Measurements from ENCODE around the gene CCDC12.
"Not testable (repeated sequence)": the region's sequence is repeated elsewhere in the genome, so short reads cannot be mapped to it uniquely, and the experiment has no call there.

Gene CCDC12

DNA sequence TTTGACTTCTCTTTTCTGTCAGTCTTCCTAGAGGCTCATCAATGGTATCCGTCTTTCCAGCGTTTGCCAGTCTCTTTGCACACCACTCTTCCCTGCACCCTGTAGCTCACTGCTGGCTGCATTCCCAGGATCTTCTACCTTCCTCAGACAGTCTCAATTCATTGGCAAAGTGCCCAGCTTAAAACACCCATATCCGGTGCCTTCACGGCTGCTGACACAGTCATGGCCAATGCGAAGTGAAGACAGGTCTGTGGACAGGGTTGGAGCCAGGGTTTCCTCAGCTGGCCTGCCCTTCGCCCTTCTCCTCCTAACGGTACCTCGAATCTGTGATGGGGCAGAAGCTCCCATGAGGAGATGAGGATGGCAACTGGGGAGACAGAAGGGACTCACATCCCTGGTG is 62.9 kb downstream of the CCDC12 start:
- CTCF ChIA-PET: interaction anchor here (0.6 to 0.7 kb wide), 3 partner anchors 13 to 818 kb away, joined by 6 to 10 read pairs (median 7); no protein-coding TSS in a partner anchor
- no peak for DNase-seq (ENCODE audit: extremely low spot score)
- POLR2A ChIA-PET: no interaction called here
- no peak for TF ChIP-seq ELF4 (IDR thresholded peaks at IDR 0.05)
- no peak for TF ChIP-seq BHLHE40 (IDR thresholded peaks at IDR 0.05; ENCODE audit: borderline replicate concordance)
- TF ChIP-seq FOXM1 (IDR thresholded peaks at IDR 0.05; ENCODE audit: borderline replicate concordance): no peak
- TF ChIP-seq, protein P1, sequence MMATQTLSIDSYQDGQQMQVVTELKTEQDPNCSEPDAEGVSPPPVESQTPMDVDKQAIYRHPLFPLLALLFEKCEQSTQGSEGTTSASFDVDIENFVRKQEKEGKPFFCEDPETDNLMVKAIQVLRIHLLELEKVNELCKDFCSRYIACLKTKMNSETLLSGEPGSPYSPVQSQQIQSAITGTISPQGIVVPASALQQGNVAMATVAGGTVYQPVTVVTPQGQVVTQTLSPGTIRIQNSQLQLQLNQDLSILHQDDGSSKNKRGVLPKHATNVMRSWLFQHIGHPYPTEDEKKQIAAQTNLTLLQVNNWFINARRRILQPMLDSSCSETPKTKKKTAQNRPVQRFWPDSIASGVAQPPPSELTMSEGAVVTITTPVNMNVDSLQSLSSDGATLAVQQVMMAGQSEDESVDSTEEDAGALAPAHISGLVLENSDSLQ (IDR thresholded peaks at IDR 0.05): no peak
- TF ChIP-seq SUZ12 (IDR thresholded peaks at IDR 0.05): no peak
- TF ChIP-seq LEF1 (IDR thresholded peaks at IDR 0.05; ENCODE audit: borderline replicate concordance): no peak
- no peak for TF ChIP-seq SP1 (IDR thresholded peaks at IDR 0.05)
- TF ChIP-seq HDGF (IDR thresholded peaks at IDR 0.05; ENCODE audit: borderline replicate concordance): no peak
- TF ChIP-seq L3MBTL2 (conservative IDR thresholded peaks at IDR 0.05): no peak
- TF ChIP-seq TARDBP (IDR thresholded peaks at IDR 0.05): no peak
- no peak for TF ChIP-seq ZNF384 (IDR thresholded peaks at IDR 0.05)
- TF ChIP-seq NFRKB (IDR thresholded peaks at IDR 0.05): no peak
- no peak for TF ChIP-seq FOXA1 (IDR thresholded peaks at IDR 0.05)

DNA sequence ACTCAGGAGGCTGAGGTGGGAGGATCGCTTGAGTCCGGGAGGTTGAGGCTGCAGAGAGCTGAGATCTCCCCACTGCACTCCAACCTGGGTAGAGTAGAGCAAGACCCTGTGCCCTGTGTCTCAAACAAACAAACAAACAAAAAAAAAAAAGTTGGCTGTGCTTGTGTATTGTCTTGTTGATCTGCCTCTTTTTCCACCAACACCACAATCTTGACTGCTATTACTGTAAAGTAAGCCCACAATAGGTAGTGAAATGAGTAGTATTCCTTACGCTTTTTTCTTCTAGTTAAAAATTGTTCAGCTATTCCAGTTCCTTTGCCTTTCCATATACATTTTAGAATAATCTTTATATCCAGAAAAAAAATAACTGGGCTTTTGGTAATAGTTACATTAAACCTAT is 63.6 kb downstream of the CCDC12 start:
- ChIA-PET CTCF (interaction anchor here (0.6 to 0.7 kb wide), 3 partner anchors 13 to 819 kb away, joined by 6 to 10 read pairs (median 7); no protein-coding TSS in a partner anchor), POLR2A (no interaction called here)
- TF ChIP-seq HDGF (IDR thresholded peaks at IDR 0.05; ENCODE audit: borderline replicate concordance): no peak
- no peak for TF ChIP-seq ZNF384 (IDR thresholded peaks at IDR 0.05)
- no peak for TF ChIP-seq ELF4 (IDR thresholded peaks at IDR 0.05)
- TF ChIP-seq LEF1 (IDR thresholded peaks at IDR 0.05; ENCODE audit: borderline replicate concordance): no peak
- TF ChIP-seq TARDBP (IDR thresholded peaks at IDR 0.05): no peak
- TF ChIP-seq FOXA1 (IDR thresholded peaks at IDR 0.05): no peak
- no peak for TF ChIP-seq BHLHE40 (IDR thresholded peaks at IDR 0.05; ENCODE audit: borderline replicate concordance)
- TF ChIP-seq SP1 (IDR thresholded peaks at IDR 0.05): no peak
- no peak for TF ChIP-seq L3MBTL2 (conservative IDR thresholded peaks at IDR 0.05)
- DNase-seq (ENCODE audit: extremely low spot score): no peak

DNA sequence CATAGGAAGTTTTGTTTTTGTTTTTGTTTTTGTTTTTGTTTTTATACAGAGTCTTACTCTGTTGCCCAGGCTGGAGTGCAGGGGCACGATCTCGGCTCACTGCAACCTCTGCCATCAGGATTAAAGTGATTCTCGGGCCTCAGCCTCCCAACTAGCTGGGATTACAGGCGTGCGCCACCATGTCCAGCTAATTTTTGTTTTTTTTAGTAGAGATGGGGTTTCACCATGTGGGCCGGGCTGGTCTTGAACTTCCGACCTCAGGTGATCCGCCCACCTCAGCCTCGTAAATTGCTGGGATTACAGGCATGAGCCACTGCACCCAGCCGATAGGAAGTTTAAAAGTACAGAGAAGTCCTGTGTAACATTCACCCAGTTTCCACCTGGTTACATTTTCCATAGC is 65.6 kb downstream of the CCDC12 start:
- POLR2A ChIA-PET; DNase-seq (ENCODE audit: extremely low spot score); CTCF ChIA-PET: not testable (repeated sequence)

DNA sequence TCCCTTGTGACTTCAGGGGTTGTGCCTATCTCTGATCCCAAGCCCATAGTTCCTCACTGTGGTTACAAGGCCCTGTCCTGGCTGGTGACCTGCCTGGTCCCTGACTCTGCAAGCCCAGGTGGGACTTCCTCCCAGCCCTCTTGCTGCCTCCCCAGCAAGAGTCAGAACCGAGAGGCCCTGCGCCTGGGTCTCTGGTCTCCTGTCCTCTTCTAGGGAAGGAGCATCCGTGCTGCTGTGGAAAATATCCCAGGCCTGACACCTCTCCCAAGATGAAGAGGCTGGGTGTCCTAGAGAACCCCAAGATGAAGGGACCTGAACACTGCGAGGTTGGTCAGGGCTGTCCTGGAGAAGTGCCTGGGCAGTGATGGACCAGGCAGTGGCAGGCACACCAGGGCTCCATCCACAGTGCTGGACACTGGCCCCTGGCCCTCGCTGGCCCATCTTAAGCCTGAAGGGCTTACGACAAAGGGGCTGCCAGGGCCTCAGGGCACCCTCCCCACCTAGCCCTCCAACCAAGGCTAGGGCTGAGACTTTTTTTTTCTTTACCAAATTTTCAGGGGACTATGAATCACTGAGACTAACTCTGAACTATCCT is 66.3 kb downstream of the CCDC12 start:
- no peak for TF ChIP-seq SUZ12 (IDR thresholded peaks at IDR 0.05)
- TF ChIP-seq, protein P1 (IDR thresholded peaks at IDR 0.05): no peak
- no peak for TF ChIP-seq L3MBTL2 (conservative IDR thresholded peaks at IDR 0.05)
- TF ChIP-seq TARDBP (IDR thresholded peaks at IDR 0.05): no peak
- no peak for TF ChIP-seq ZNF384 (IDR thresholded peaks at IDR 0.05)
- TF ChIP-seq NFRKB (IDR thresholded peaks at IDR 0.05): no peak
- TF ChIP-seq FOXK2 (IDR thresholded peaks at IDR 0.05): no peak
- no peak for TF ChIP-seq FOXM1 (IDR thresholded peaks at IDR 0.05; ENCODE audit: borderline replicate concordance)
- no peak for TF ChIP-seq FOXA1 (IDR thresholded peaks at IDR 0.05)
- no peak for TF ChIP-seq LEF1 (IDR thresholded peaks at IDR 0.05; ENCODE audit: borderline replicate concordance)
- TF ChIP-seq CTBP1 (IDR thresholded peaks at IDR 0.05; ENCODE audit: borderline replicate concordance): no peak
- TF ChIP-seq ELF4 (IDR thresholded peaks at IDR 0.05): no peak
- no peak for TF ChIP-seq HDGF (IDR thresholded peaks at IDR 0.05; ENCODE audit: borderline replicate concordance)
- TF ChIP-seq SP1 (IDR thresholded peaks at IDR 0.05): no peak
- no peak for TF ChIP-seq ARNT (IDR thresholded peaks at IDR 0.05)
- no peak for TF ChIP-seq BHLHE40 (IDR thresholded peaks at IDR 0.05; ENCODE audit: borderline replicate concordance)
- CTCF ChIA-PET: interaction anchor here (1.0 to 1.7 kb wide), 7 partner anchors 10 to 209 kb away, joined by 3 to 6 read pairs (median 4); partner anchors contain the start of gene TMIE
- POLR2A ChIA-PET: interaction anchor here (1.3 kb wide), 1 partner anchor 99 kb away, joined by 3 read pairs; no protein-coding TSS in a partner anchor
- DNase-seq (ENCODE audit: extremely low spot score): no peak

DNA sequence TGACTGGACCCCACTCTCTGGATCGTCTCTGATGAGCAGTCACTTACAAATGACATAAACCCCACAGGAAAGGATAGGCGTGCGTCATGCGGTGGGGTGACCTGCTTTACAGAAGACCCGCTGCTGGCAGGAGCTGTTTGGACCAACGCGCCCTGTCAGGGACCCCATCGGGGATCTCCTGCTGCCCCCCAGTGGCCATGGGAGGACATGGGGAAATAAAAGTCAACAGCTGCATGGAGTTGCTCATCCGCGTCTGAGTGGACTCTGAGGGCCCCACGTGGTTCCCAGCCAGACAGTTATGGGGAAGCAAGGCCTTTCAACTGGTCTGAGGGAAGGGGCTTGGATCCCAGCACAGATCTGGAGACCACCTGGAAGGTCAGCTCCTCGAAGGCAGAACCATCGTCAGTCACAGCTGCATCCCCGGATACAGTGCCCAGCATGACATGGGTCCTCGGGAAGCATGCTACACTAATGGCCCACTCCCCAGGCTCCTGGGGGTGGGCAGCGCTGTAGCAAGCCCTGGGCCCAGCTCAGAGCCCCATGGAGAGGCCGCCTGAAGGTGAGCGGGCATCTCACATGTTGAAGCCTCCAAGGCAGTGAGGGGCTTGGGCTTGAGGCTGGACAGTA is 66.9 kb downstream of the CCDC12 start:
- TF ChIP-seq L3MBTL2 (conservative IDR thresholded peaks at IDR 0.05) (0 out of 2 replicates have a peak, but pooled peaks have one; percentile 19), ARNT (IDR thresholded peaks at IDR 0.05) (0 out of 2 replicates have a peak, but pooled peaks have one; percentile 33), NFRKB (IDR thresholded peaks at IDR 0.05) (no peak)
- TF ChIP-seq, protein P1 (IDR thresholded peaks at IDR 0.05): peak; percentile 44; the same call in 1 of the 2 replicates
- DNase-seq (ENCODE audit: extremely low spot score): peak; percentile 91
- ChIA-PET CTCF (interaction anchor here (0.6 to 1.7 kb wide), 8 partner anchors 10 to 217 kb away, joined by 3 to 6 read pairs (median 4); partner anchors contain the start of gene TMIE), POLR2A (interaction anchor here (1.3 kb wide), 1 partner anchor 99 kb away, joined by 3 read pairs; no protein-coding TSS in a partner anchor)

DNA sequence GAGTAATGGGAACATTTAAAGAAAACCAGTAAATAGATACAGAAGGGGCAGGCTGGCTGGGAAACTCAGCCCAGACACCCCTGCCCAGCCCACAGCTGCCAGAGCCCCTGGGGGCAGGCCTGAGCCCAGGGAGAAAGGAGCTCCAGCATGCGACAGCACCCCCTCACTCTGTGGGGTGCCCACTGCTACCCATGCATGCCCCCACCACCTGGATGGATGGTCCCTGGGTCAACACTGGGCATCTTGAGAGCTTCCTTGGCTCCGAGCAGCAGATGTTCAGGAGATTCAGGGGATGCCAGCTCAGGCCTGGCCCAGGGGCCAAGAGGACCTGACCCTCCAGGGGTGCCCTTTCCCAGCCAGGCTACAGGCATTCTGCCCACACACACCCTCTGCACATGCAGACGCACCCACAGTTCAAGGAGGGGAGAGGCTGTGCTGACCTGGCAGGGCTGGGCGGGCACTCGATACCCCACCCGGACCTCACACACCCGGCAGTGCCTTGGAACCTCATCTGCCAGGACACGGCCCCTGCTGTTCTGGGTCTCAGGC is 67.5 kb downstream of the CCDC12 start:
- TF ChIP-seq CTBP1 (IDR thresholded peaks at IDR 0.05; ENCODE audit: borderline replicate concordance) (no peak), L3MBTL2 (conservative IDR thresholded peaks at IDR 0.05) (no peak), SP1 (IDR thresholded peaks at IDR 0.05) (no peak), ARNT (IDR thresholded peaks at IDR 0.05) (no peak), ZNF384 (IDR thresholded peaks at IDR 0.05) (no peak), HDGF (IDR thresholded peaks at IDR 0.05; ENCODE audit: borderline replicate concordance) (no peak), FOXA1 (IDR thresholded peaks at IDR 0.05) (no peak), ELF4 (IDR thresholded peaks at IDR 0.05) (no peak)
- POLR2A ChIA-PET: interaction anchor here (1.3 kb wide), 1 partner anchor 100 kb away, joined by 3 read pairs; no protein-coding TSS in a partner anchor
- CTCF ChIA-PET: interaction anchor here (0.6 to 1.7 kb wide), 9 partner anchors 9 to 217 kb away, joined by 3 to 6 read pairs (median 4); partner anchors contain the start of gene TMIE
- DNase-seq (ENCODE audit: extremely low spot score): no peak
